Measurements from ENCODE around the gene RHBDL2. TPM values are rescaled to one million over a fixed set of nuclear protein-coding genes. Genes with fewer than 3 reads are reported as not detected.

Gene RHBDL2
- total and polyA plus RNA-seq, 2 donors (not counting 1 experiment from before 2014, with no cell fraction given) = not detected

DNA sequence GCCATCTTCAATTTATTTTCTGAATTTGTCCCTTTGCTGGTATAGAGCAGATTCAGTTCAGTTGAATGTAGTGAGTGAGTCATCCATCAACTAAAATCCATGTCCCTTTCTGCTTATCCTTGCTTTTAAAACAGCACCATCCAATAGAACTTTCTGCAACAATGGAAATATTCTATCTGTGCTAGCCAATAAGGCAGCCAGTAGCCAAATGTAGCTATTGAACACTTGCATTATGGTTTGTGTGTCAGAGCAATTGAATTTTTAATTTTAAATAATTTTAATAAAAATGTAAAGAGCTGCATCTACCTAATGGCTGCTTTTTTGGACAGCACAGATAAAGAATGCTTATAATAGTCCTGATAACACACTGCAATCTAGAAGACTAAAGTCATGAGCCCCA lies 60.1 kb downstream of the RHBDL2 start, which contains the start of gene GJA9:
GJA9 (minus strand) TSS at position 101 of the 400 bp plus-strand sequence. CDS start 5,489 bp downstream, outside the sequence.
- Histone ChIP-seq H3K36me3 (replicated peaks in 1 of 2; ENCODE audit: control extremely low read depth in 1 of 2, control insufficient read depth in 1 of 2, extremely low read depth in 1 of 2, insufficient read depth in 2 of 2, low read length in 1 of 2) (no peaks in the 10 kb centered on the region), H3K4me3 (ENCODE audit: control extremely low read depth in 1 of 5, extremely low read depth in 1 of 5, insufficient read depth in 1 of 5, low read depth in 2 of 5, low read length in 4 of 5) (no peak within 1 kb of the TSS), H4K20me1 (ENCODE audit: control insufficient read depth, insufficient read depth, low read length, poor library complexity, severe bottlenecking) (no peaks in the 10 kb centered on the region), H3K4me2 (replicated peaks; ENCODE audit: low read depth, low read length, poor library complexity, severe bottlenecking) (no peak within 1 kb of the TSS), H3K79me2 (ENCODE audit: control insufficient read depth, insufficient read depth, low read length) (no peaks in the 10 kb centered on the region), H3K4me1 (ENCODE audit: control insufficient read depth in 2 of 2, insufficient read depth in 2 of 2, low read length in 2 of 2) (no peaks in the 10 kb centered on the region), H3K27me3 (replicated peaks in 1 of 4; ENCODE audit: control extremely low read depth in 1 of 4, control insufficient read depth in 3 of 4, insufficient read depth in 4 of 4, low read length in 3 of 4) (no peaks in the 10 kb centered on the region), H2AFZ (ENCODE audit: insufficient read depth, low read depth, low read length, poor library complexity, severe bottlenecking) (no peak within 1 kb of the TSS), H3K27ac (ENCODE audit: low read length in 2 of 2) (no peak within 1 kb of the TSS), H3K9me3 (ENCODE audit: control extremely low read depth in 1 of 3, control insufficient read depth in 2 of 3, insufficient read depth in 1 of 3, low read length in 2 of 3) (no peaks in the 10 kb centered on the region), H3K9ac (ENCODE audit: low read length) (no peak within 1 kb of the TSS)
- H3K9me3 Mint-ChIP-seq (ENCODE audit: insufficient read depth) = no peaks in the 10 kb centered on the region
- H3K4me3 Mint-ChIP-seq = no peak within 1 kb of the TSS
- TF ChIP-seq EZH2 (IDR thresholded peaks at IDR 0.05; ENCODE audit: borderline replicate concordance, insufficient read depth, low read depth, low read length, poor library complexity, severe bottlenecking) = no peak
- TF ChIP-seq, protein P1, sequence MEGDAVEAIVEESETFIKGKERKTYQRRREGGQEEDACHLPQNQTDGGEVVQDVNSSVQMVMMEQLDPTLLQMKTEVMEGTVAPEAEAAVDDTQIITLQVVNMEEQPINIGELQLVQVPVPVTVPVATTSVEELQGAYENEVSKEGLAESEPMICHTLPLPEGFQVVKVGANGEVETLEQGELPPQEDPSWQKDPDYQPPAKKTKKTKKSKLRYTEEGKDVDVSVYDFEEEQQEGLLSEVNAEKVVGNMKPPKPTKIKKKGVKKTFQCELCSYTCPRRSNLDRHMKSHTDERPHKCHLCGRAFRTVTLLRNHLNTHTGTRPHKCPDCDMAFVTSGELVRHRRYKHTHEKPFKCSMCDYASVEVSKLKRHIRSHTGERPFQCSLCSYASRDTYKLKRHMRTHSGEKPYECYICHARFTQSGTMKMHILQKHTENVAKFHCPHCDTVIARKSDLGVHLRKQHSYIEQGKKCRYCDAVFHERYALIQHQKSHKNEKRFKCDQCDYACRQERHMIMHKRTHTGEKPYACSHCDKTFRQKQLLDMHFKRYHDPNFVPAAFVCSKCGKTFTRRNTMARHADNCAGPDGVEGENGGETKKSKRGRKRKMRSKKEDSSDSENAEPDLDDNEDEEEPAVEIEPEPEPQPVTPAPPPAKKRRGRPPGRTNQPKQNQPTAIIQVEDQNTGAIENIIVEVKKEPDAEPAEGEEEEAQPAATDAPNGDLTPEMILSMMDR (IDR thresholded peaks at IDR 0.05) = no peak
- no peaks in the 10 kb centered on the region for H3K4me1 Mint-ChIP-seq
- DNase-seq (no peak), ATAC-seq (ENCODE audit: low read depth) (no peak)
- CTCF ChIA-PET = no interaction called here
- H3K27ac Mint-ChIP-seq = no peak within 1 kb of the TSS
- H3K27me3 Mint-ChIP-seq = no peaks in the 10 kb centered on the region
- POLR2A ChIA-PET = interaction anchor here (0.6 kb wide), 1 partner anchor 334 kb away, joined by 3 read pairs; no protein-coding TSS in a partner anchor
- intact Hi-C loops (cut with micrococcal nuclease) = no loop called here

DNA sequence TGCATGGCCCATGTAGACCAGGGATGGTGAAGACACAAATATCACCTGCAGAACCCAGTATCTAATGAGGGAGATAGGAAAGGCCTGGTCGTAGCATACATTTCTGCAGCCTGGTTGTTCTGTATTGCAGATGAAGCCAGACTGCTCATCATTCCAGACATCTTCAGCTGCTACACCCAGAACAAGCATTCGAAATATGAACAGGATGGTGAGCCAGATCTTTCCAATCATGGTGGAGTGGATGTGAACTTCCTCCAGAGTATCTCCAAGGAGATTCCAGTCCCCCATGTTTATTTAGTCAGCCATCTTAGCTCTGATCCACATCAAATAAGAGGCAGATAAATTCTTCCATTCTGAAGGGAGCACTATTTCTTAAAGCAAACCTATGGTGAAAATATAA lies 65.8 kb downstream of the RHBDL2 start:
- WGBS (ENCODE audit: insufficient coverage) = no CpG with 5 or more reads among the region's 2 CpGs
- Mint-ChIP-seq H3K9me3 (ENCODE audit: insufficient read depth) (no peaks in the 10 kb centered on the region), H3K4me1 (peaks cover 24% of the 10 kb centered on the region), H3K27ac (no peak overlapping the region), H3K4me3 (no peak overlapping the region), H3K27me3 (no peaks in the 10 kb centered on the region)
- H3K4me3 ChIP-seq (ENCODE audit: control extremely low read depth in 1 of 5, extremely low read depth in 1 of 5, insufficient read depth in 1 of 5, low read depth in 2 of 5, low read length in 4 of 5) = no peak overlapping the region
- H3K27me3 ChIP-seq (replicated peaks in 1 of 4; ENCODE audit: control extremely low read depth in 1 of 4, control insufficient read depth in 3 of 4, insufficient read depth in 4 of 4, low read length in 3 of 4) = no peaks in the 10 kb centered on the region
- no peak overlapping the region for H2AFZ ChIP-seq (ENCODE audit: insufficient read depth, low read depth, low read length, poor library complexity, severe bottlenecking)
- no peaks in the 10 kb centered on the region for H3K36me3 ChIP-seq (replicated peaks in 1 of 2; ENCODE audit: control extremely low read depth in 1 of 2, control insufficient read depth in 1 of 2, extremely low read depth in 1 of 2, insufficient read depth in 2 of 2, low read length in 1 of 2)
- peaks cover 23% of the 10 kb centered on the region for H3K79me2 ChIP-seq (ENCODE audit: control insufficient read depth, insufficient read depth, low read length)
- ChIA-PET POLR2A (interaction anchor here (0.6 kb wide), 1 partner anchor 1146 kb away, joined by 6 read pairs; no protein-coding TSS in a partner anchor), CTCF (interaction anchor here (1.3 kb wide), 1 partner anchor 41 kb away, joined by 3 read pairs; no protein-coding TSS in a partner anchor)
- no peak overlapping the region for H3K4me2 ChIP-seq (replicated peaks; ENCODE audit: low read depth, low read length, poor library complexity, severe bottlenecking)
- DNase-seq (no peak), ATAC-seq (ENCODE audit: low read depth) (no peak)
- intact Hi-C loops (cut with micrococcal nuclease) = no loop called here
- no peak for TF ChIP-seq EZH2 (IDR thresholded peaks at IDR 0.05; ENCODE audit: borderline replicate concordance, insufficient read depth, low read depth, low read length, poor library complexity, severe bottlenecking)
- TF ChIP-seq, protein P1 (IDR thresholded peaks at IDR 0.05) = no peak
- H3K27ac ChIP-seq (ENCODE audit: low read length in 2 of 2) = no peak overlapping the region
- no peaks in the 10 kb centered on the region for H4K20me1 ChIP-seq (ENCODE audit: control insufficient read depth, insufficient read depth, low read length, poor library complexity, severe bottlenecking)
- no peaks in the 10 kb centered on the region for H3K9me3 ChIP-seq (ENCODE audit: control extremely low read depth in 1 of 3, control insufficient read depth in 2 of 3, insufficient read depth in 1 of 3, low read length in 2 of 3)
- H3K9ac ChIP-seq (ENCODE audit: low read length) = no peak overlapping the region
- peaks cover 13 to 21% of the 10 kb centered on the region in 2 donors for H3K4me1 ChIP-seq (ENCODE audit: control insufficient read depth in 2 of 2, insufficient read depth in 2 of 2, low read length in 2 of 2)

All from B cell (primary cell).